ENCODE data around the gene DERL3. TPM values are rescaled to one million over a fixed set of nuclear protein-coding genes. Genes with fewer than 3 reads are reported as not detected.

Gene DERL3
- total and polyA plus RNA-seq, 7 donors = 0.28 to 18.3 (median 1.8) TPM; not detected in 2

DNA sequence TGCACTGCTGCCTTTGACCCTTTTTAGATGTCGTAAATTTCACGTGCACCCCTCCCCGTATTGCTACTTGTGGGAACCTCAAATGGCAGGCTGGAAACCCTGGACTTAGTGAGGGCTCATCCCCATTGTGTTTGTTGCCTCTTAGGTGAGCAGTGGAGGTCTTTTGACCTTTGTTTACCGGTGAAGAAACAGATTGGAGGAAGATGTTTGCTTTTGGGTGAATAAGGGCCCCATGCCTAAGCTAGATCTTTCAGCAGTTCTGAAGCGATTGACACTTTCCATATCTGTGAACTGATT is 51.3 kb downstream of the DERL3 start:
- no peaks in the 10 kb centered on the region for H3K9me3 ChIP-seq
- no peaks in the 10 kb centered on the region for H3K27me3 ChIP-seq
- DNase-seq = no peak
- intact Hi-C loops (cut with DNase I) = loop anchor here (2.0 kb wide), 1 partner anchor 19 kb away; no protein-coding TSS in a partner anchor
- WGBS, 2 donors = 1 to 3% methylated on average over 5 of the region's 5 CpGs
- peaks cover 0 to 58% (median 49%) of the 10 kb centered on the region in 4 donors for H3K4me1 ChIP-seq
- H3K36me3 ChIP-seq = peaks cover 0 to 8% (median 5%) of the 10 kb centered on the region in 4 donors
- peak overlapping the region; percentile 99 to 100 (median 100) for H3K27ac ChIP-seq
- TF ChIP-seq POLR2AphosphoS5 (IDR thresholded peaks at IDR 0.05) (no peak), POLR2A (IDR thresholded peaks at IDR 0.05) (no peak), CTCF (IDR thresholded peaks at IDR 0.05) (no peak), EP300 (IDR thresholded peaks at IDR 0.05) (no peak)
- peak overlapping the region; percentile 88 to 99 (median 97) for H3K4me3 ChIP-seq

GRCh38 chr22:23786752-23787599 is 51.8 kb downstream of the DERL3 start, which contains the start of gene SMARCB1:
SMARCB1 (plus strand) TSS chr22:23786966; CDS start chr22:23787170, 204 bp downstream.
- Histone ChIP-seq H3K4me1 (peaks cover 0 to 54% (median 47%) of the 10 kb centered on the region in 4 donors), H3K9me3 (no peaks in the 10 kb centered on the region), H3K36me3 (peaks cover 0 to 2% (median under 1%) of the 10 kb centered on the region in 4 donors), H3K27me3 (no peaks in the 10 kb centered on the region), H3K27ac (peak within 1 kb of the TSS; percentile 99 to 100 (median 100)), H3K4me3 (peak within 1 kb of the TSS; percentile 88 to 99 (median 97))
- WGBS, 2 donors = 0% methylated on average over 97 of the region's 97 CpGs
- intact Hi-C loops (cut with DNase I) = loop anchor here (2.0 kb wide), 1 partner anchor 18 kb away; no protein-coding TSS in a partner anchor
- DNase-seq = peak; percentile 96
- TF ChIP-seq POLR2AphosphoS5 (IDR thresholded peaks at IDR 0.05) = peak; percentile 46 to 81 (median 66)
- no peak for TF ChIP-seq EP300 (IDR thresholded peaks at IDR 0.05)
- TF ChIP-seq POLR2A (IDR thresholded peaks at IDR 0.05) = peak in 1 of 2 donors; percentile 55

GRCh38 chr22:23786261-23786710 is 52.5 kb downstream of the DERL3 start:
- no peaks in the 10 kb centered on the region for H3K27me3 ChIP-seq
- H3K4me1 ChIP-seq = peaks cover 0 to 47% (median 41%) of the 10 kb centered on the region in 4 donors
- no peak for DNase-seq
- H3K36me3 ChIP-seq = no peaks in the 10 kb centered on the region
- TF ChIP-seq CTCF (IDR thresholded peaks at IDR 0.05) (no peak), POLR2A (IDR thresholded peaks at IDR 0.05) (no peak), EP300 (IDR thresholded peaks at IDR 0.05) (no peak)
- H3K27ac ChIP-seq = peak overlapping the region; percentile 99 to 100 (median 100)
- intact Hi-C loops (cut with DNase I) = loop anchor here (2.0 kb wide), 1 partner anchor 17 kb away; no protein-coding TSS in a partner anchor
- H3K4me3 ChIP-seq = peak overlapping the region; percentile 5 to 99 (median 97)
- WGBS, 2 donors = 53 to 59% methylated on average over 9 of the region's 9 CpGs
- no peaks in the 10 kb centered on the region for H3K9me3 ChIP-seq

Small RNA genes within 50 kb of the gene (small RNA-seq; reads per million reads assigned to genes)
- 0 reads per million in 3 donors for gene RN7SL268P

Other genes with a start within 250 kb of the DERL3 start
- gene DRICH1, start 206.7 kb downstream of the DERL3 start, total RNA-seq = under 1 TPM in 1 of 4 donors, not detected in 3; 0.83 TPM
- gene DRICH1, start 206.7 kb downstream of the DERL3 start, polyA plus RNA-seq = under 1 TPM in 1 of 3 donors, not detected in 2; 0.50 TPM
- not detected for gene RGL4, start 148.0 kb downstream of the DERL3 start, total RNA-seq
- gene RGL4, start 148.0 kb downstream of the DERL3 start, polyA plus RNA-seq = 1 to 10 TPM; 1.8 to 3.2 (median 2.8) TPM
- 1 to 10 TPM; 2.6 to 5.5 (median 3.0) TPM for gene ZNF70, start 87.9 kb downstream of the DERL3 start, total RNA-seq
- 1 to 10 TPM in 1 of 3 donors, under 1 TPM in 2; 0.23 to 1.8 (median 0.60) TPM for gene ZNF70, start 87.9 kb downstream of the DERL3 start, polyA plus RNA-seq
- gene VPREB3, start 84.6 kb downstream of the DERL3 start, total RNA-seq = not detected
- gene VPREB3, start 84.6 kb downstream of the DERL3 start, polyA plus RNA-seq = 10 to 100 TPM in 1 of 3 donors, 1 to 10 TPM in 1, not detected in 1; 2.4 to 65.9 TPM
- gene C22orf15, start 76.0 kb downstream of the DERL3 start, total RNA-seq = under 1 TPM in 1 of 4 donors, not detected in 3; 0.36 TPM
- gene C22orf15, start 76.0 kb downstream of the DERL3 start, polyA plus RNA-seq = under 1 TPM in 1 of 3 donors, not detected in 2; 0.45 TPM
- 10 to 100 TPM in 3 of 4 donors, 1 to 10 TPM in 1; 5.7 to 51.5 (median 29.1) TPM for gene CHCHD10, start 71.0 kb downstream of the DERL3 start, total RNA-seq
- gene CHCHD10, start 71.0 kb downstream of the DERL3 start, polyA plus RNA-seq = 100 to 1,000 TPM; 272 to 336 (median 286) TPM
- 1 to 10 TPM; 4.6 to 9.9 (median 8.6) TPM for gene MMP11, start 66.2 kb downstream of the DERL3 start, total RNA-seq
- gene MMP11, start 66.2 kb downstream of the DERL3 start, polyA plus RNA-seq = 1 to 10 TPM in 1 of 3 donors, under 1 TPM in 1, not detected in 1; 0.60 to 4.4 TPM
- gene SMARCB1, start 52.0 kb downstream of the DERL3 start, total RNA-seq = 10 to 100 TPM; 25.0 to 85.7 (median 45.5) TPM
- 10 to 100 TPM; 39.0 to 70.8 (median 43.9) TPM for gene SMARCB1, start 52.0 kb downstream of the DERL3 start, polyA plus RNA-seq
- 10 to 100 TPM; 13.8 to 23.5 (median 16.4) TPM for gene SLC2A11, start 18.9 kb upstream of the DERL3 start, total RNA-seq
- gene SLC2A11, start 18.9 kb upstream of the DERL3 start, polyA plus RNA-seq = 10 to 100 TPM in 1 of 3 donors, 1 to 10 TPM in 2; 4.8 to 12.5 (median 5.5) TPM
- 100 to 1,000 TPM; 159 to 296 (median 216) TPM for gene MIF, start 55.4 kb upstream of the DERL3 start, total RNA-seq
- 100 to 1,000 TPM; 333 to 684 (median 353) TPM for gene MIF, start 55.4 kb upstream of the DERL3 start, polyA plus RNA-seq
- gene GSTT2B, start 122.2 kb upstream of the DERL3 start, total RNA-seq = 1 to 10 TPM in 3 of 4 donors, under 1 TPM in 1; 0.71 to 9.4 (median 3.6) TPM
- 1 to 10 TPM in 1 of 3 donors, not detected in 2; 6.7 TPM for gene GSTT2B, start 122.2 kb upstream of the DERL3 start, polyA plus RNA-seq
- 1 to 10 TPM in 1 of 4 donors, under 1 TPM in 1, not detected in 2; 0.55 to 2.0 TPM for gene DDTL, start 127.9 kb upstream of the DERL3 start, total RNA-seq
- 1 to 10 TPM; 1.2 to 7.3 (median 2.8) TPM for gene DDTL, start 127.9 kb upstream of the DERL3 start, polyA plus RNA-seq
- 100 to 1,000 TPM in 2 of 4 donors, 10 to 100 TPM in 2; 80.9 to 144 (median 111) TPM for gene DDT, start 135.4 kb upstream of the DERL3 start, total RNA-seq
- 100 to 1,000 TPM; 261 to 640 (median 486) TPM for gene DDT, start 135.4 kb upstream of the DERL3 start, polyA plus RNA-seq
- not detected for gene GSTT2, start 141.1 kb upstream of the DERL3 start, total RNA-seq
- gene GSTT2, start 141.1 kb upstream of the DERL3 start, polyA plus RNA-seq = 1 to 10 TPM in 2 of 3 donors, not detected in 1; 1.1 to 1.2 TPM
- not detected for gene GSTT4, start 166.4 kb upstream of the DERL3 start, total RNA-seq
- gene GSTT4, start 166.4 kb upstream of the DERL3 start, polyA plus RNA-seq = not detected
- gene CABIN1, start 172.3 kb upstream of the DERL3 start, total RNA-seq = 10 to 100 TPM; 21.2 to 77.3 (median 35.6) TPM
- gene CABIN1, start 172.3 kb upstream of the DERL3 start, polyA plus RNA-seq = 10 to 100 TPM; 13.8 to 43.5 (median 15.7) TPM